ENCODE data around the gene ZNF609.
"Not testable (repeated sequence)": the region's sequence is repeated elsewhere in the genome, so short reads cannot be mapped to it uniquely, and the experiment has no call there.

The ZNF609 gene

GRCh38 chr15:64485796-64486195 lies 25.4 kb downstream of the ZNF609 start:
- TF ChIP-seq, protein P1, sequence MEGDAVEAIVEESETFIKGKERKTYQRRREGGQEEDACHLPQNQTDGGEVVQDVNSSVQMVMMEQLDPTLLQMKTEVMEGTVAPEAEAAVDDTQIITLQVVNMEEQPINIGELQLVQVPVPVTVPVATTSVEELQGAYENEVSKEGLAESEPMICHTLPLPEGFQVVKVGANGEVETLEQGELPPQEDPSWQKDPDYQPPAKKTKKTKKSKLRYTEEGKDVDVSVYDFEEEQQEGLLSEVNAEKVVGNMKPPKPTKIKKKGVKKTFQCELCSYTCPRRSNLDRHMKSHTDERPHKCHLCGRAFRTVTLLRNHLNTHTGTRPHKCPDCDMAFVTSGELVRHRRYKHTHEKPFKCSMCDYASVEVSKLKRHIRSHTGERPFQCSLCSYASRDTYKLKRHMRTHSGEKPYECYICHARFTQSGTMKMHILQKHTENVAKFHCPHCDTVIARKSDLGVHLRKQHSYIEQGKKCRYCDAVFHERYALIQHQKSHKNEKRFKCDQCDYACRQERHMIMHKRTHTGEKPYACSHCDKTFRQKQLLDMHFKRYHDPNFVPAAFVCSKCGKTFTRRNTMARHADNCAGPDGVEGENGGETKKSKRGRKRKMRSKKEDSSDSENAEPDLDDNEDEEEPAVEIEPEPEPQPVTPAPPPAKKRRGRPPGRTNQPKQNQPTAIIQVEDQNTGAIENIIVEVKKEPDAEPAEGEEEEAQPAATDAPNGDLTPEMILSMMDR (conservative IDR thresholded peaks at IDR 0.05; ENCODE audit: low read depth, low read length), result no peak
- no peak overlapping the region for H3K4me3 ChIP-seq (ENCODE audit: low read length)
- no peak for DNase-seq (ENCODE audit: low read depth)

GRCh38 chr15:64490598-64491259 lies 30.4 kb downstream of the ZNF609 start:
- no peak overlapping the region for H3K4me3 ChIP-seq (ENCODE audit: low read length)
- TF ChIP-seq, protein P1 (conservative IDR thresholded peaks at IDR 0.05; ENCODE audit: low read depth, low read length), result no peak
- DNase-seq (ENCODE audit: low read depth), result no peak

DNA sequence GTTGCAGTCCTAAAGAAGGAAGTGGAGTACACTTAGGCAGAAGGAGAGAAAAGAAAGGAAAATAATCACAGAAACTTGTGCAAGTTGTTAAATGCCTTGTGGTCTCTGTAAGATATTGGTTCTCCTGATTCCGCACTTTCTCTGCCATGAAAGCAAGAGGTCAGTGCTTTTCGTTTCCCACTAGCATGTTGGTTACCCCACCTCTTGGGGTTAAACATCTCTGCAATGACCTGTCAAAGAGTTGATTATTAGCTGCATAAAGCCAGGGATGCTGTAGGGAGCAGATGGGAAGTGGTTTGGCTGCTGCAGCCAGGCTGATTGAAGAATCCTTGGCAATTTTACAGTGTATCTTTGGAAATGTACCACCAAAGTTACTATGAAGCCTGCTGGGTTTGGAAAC lies 33.3 kb downstream of the ZNF609 start:
- TF ChIP-seq, protein P1 (conservative IDR thresholded peaks at IDR 0.05; ENCODE audit: low read depth, low read length), result no peak
- H3K4me3 ChIP-seq (ENCODE audit: low read length), result no peak overlapping the region
- DNase-seq (ENCODE audit: low read depth), result no peak

DNA sequence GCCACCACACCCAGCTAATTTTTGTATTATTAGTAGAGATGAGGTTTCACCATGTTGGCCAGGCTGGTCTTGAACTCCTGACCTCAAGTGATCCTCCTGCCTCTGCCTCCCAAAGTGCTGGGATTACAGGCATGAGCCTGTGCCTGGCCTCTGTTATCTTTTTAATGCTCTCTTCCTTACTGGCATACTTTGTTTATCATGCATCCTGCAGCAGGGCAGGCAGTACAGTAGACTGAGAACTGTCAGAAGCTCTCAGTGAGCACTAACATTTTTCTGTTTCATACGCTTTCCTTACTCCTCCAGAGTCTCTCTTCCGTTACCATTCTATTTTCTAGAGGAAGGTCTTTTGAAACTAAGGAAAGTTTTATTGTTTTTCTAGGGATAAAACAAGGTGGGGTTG lies 35.6 kb downstream of the ZNF609 start:
- H3K4me3 ChIP-seq (ENCODE audit: low read length); DNase-seq (ENCODE audit: low read depth): not testable (repeated sequence)

DNA sequence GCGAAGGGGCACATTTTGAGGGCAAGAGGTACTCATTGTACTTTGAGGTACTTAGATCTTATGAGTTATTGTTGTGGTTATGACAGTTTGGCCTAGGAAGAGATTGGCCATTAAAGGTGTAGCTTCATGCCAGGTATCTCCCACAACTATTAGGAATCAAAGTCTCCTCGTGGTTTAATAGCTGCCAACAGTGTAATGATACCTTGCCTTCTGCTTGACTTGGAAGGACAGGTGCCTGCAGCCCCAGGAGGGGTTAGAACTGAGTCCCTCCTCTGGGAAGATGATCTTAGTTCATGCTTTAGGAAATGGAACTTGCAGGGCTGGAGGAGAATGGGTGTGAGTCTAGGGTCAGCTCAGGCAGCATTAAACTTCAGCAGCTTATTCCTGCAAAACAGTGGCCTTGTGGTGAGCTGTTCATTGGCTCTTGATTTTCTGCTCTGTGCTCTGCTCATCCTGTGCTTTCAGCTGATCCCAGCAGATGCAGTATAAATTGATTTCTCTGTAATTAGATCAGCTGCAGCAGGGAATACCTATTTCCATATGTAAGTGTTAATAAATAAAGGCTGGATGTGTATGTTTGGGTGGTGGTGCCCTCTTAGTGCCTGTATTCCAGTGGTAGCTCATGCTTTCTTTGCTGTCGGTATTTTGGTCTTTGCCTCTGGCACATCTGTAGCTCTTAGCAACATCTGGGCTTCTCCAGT lies 40.5 kb downstream of the ZNF609 start:
- H3K4me3 ChIP-seq (ENCODE audit: low read length), result no peak overlapping the region
- no peak for DNase-seq (ENCODE audit: low read depth)
- TF ChIP-seq, protein P1 (conservative IDR thresholded peaks at IDR 0.05; ENCODE audit: low read depth, low read length), result no peak

DNA sequence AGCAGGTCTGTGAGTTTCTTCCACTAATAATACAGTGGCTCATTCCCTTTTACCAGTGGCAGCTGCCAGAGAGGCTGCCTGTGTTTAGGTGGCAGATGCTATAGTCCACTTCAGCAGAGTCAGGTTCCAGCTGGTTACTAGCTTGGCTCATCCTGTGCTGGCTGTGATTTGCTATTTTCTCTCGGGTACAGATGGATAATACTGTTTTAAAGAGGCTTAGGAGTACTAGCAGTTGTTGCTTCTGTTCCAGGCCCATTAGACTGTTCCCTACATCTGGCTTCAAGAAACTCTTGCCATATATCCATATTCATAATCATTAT lies 41.0 kb downstream of the ZNF609 start:
- DNase-seq (ENCODE audit: low read depth), result no peak
- TF ChIP-seq, protein P1 (conservative IDR thresholded peaks at IDR 0.05; ENCODE audit: low read depth, low read length), result no peak
- H3K4me3 ChIP-seq (ENCODE audit: low read length), result no peak overlapping the region

DNA sequence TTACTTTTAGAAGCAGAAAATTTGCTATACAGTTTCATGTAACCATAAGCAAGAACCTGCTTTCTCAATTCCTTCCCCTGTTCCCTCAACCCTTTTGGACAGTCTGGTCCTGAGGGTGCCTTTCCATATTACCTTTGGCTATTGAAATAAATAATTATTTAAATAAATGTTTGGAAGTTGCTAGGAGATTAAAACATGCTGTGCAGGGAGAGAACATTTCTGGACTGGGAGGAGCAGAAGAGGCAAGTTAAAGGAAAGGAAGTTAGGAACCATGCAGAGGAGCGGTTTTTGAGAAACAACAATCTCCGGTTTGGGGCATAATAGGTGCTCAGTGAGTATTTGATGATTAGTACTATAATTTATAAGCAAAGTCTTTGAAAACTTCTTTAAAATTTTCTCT lies 41.8 kb downstream of the ZNF609 start:
- TF ChIP-seq, protein P1 (conservative IDR thresholded peaks at IDR 0.05; ENCODE audit: low read depth, low read length), result no peak
- no peak overlapping the region for H3K4me3 ChIP-seq (ENCODE audit: low read length)
- no peak for DNase-seq (ENCODE audit: low read depth)
